Activated CD8-positive, alpha-beta memory T cell treated with anti-CD3 and anti-CD28 coated beads for 36 hours (primary cell): ENCODE measurements around the gene HIPK2. TPM values are rescaled to one million over a fixed set of nuclear protein-coding genes. Genes with fewer than 3 reads are reported as not detected.

Source experiments
- CTCF ChIA-PET: fragments of 350-600 bp; sonication (Branson Sonifier 250); formaldehyde crosslinking; loops from one replicate; lab custom pipeline; 2021; ENCODE audit warnings: antibody characterized with exemption; lab: Charles Lee
- POLR2A ChIA-PET: fragments of 350-600 bp; sonication (Branson Sonifier 250); formaldehyde crosslinking; loops from one replicate; lab custom pipeline; 2021; ENCODE audit warnings: antibody characterized with exemption; lab: Charles Lee
- total RNA-seq, 2 experiments: library from RNA; stranded (reverse); gene quantifications; one replicate each; pipeline ENCODE4 v1.2.3, GENCODE V29; 2021

The HIPK2 gene
- total RNA-seq, 2 experiments from 2014 or later: 18.7 to 19.9 TPM

DNA sequence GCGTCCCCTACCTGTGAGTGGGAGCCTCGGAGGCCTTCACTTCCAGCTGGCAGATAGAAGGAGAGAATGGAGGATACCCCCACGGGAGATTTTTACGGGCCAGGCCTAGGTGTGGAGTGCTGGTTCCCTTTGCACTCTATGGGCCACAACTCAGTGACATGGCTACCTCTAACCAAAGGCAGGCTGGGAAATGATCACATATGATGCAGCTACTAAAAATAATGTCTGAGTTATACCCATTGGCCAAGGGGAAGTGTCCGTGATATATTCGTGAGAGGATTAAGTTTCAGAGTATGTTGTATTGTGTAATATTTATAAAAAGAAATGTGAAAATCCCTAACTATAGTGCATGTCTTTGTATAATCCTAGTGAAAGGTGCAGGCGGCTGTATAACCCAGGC is 13.5 kb upstream of the HIPK2 start:
- CTCF ChIA-PET: no interaction called here
- POLR2A ChIA-PET: no interaction called here

DNA sequence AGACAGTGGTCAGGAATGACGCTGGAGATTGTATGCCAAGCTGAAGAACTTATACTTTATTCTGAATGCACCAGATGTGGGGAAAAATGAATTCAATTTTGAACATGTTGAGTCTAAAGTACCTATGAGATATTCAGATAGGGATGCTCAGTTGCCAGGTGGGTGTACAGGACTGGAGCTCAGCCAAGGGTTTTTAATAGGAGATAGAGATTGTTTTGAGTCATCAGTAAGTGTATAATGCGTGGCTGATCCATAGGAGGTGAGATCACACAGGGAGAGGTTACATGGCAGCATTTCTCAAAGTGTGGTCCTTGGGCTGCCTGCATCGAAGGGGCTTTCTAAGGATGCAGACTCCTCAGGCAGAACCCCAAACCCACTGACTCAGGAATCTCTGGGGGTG is 6.8 kb upstream of the HIPK2 start:
- ChIA-PET CTCF (no interaction called here), POLR2A (no interaction called here)

GRCh38 chr7:139783647-139784385 is 6.0 kb upstream of the HIPK2 start:
- ChIA-PET CTCF (no interaction called here), POLR2A (no interaction called here)

- ChIA-PET CTCF (interaction anchor here (1.6 kb wide), 1 partner anchor 137 kb away, joined by 3 read pairs; no protein-coding TSS in a partner anchor), POLR2A (no interaction called here)
Observed at GRCh38 chr7:139782932-139783331, 5.1 kb upstream of the HIPK2 start.

DNA sequence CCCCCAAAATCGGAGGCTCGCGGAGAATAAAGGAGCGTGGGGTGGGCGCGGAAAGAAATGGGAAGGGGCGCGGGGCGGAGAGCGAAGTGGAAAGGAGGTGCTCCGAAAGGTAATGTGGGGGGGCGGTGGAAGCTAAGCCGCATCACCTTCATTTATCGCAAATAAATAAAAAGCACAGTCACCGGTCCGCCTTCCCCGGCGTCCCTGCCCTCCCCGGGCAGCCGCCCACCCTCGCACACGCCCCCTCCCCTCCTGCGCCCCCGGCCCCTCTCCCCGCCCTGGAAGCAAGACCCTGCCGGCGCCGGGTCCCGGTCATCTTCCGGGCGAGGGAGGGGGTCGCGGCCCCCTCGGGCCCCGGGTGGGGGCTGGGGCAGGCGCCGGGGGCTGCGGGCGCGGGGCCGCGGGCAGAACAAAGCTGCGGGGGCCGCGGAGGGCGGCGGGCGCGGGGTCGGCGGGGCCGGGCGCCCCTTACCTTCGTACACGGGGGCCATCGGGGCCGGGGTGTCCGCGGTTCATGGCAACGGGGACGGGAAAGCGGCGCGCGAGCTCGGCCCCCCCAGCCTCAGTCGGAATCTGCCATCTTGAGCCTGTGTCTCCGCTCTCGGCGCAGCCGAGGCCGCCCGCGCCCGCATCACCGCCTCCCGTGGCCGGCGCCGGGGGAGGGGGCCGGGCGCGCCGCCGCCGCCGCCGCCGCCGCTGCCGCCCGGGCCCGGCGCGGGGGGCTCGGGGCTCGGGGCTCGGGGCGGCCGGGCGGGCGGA is 486 bp downstream of the HIPK2 start:
- ChIA-PET POLR2A (interaction anchor here (0.6 kb wide), 1 partner anchor 107 kb away, joined by 3 read pairs; no protein-coding TSS in a partner anchor), CTCF (no interaction called here)

GRCh38 chr7:139776486-139777132 is 1.2 kb downstream of the HIPK2 start:
- POLR2A ChIA-PET: no interaction called here

DNA sequence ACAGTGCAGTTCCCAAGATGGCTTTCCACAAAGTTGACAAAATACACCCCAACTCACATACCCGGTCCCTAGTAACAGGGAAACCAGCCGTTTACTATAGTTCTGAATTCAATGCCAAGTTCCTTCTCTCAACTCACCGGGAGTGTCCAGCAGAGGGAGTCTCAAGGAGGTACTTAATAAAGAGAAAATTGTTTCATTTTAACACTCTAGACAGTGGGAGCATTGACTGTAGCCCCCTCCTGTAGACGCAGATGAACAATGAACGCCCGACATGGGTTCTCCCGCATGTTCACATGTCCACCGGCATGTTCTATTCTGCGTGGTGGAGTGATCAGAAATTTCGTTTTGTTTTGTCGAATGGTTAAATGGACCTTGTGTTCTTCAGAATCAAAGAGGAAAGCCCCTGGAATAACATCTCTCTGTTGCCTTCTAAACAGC is 1.9 kb downstream of the HIPK2 start:
- POLR2A ChIA-PET: no interaction called here
- CTCF ChIA-PET: no interaction called here

More at GRCh38 chr7:139776486-139777132, 1.2 kb downstream of the HIPK2 start:
- CTCF ChIA-PET: no interaction called here

DNA sequence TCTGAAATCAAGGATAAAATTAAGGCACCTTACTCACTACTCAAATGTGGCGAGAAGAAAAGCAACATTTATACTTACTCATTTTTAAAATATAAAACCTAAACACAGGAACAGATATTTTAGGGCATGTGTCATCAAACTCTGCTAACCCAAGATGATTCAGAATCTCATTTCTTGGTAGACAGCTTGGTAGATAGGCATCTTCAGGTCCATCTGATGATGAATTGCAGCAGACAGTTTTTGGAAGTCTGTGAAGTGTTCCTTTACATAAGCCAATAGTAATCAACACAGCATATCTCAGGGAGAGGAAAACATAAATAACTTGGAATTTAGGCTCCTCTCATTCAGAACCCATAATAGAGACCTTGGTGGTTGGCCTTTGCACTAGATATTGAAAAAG is 3.4 kb downstream of the HIPK2 start:
- POLR2A ChIA-PET: interaction anchor here (0.6 kb wide), 1 partner anchor 93 kb away, joined by 4 read pairs; no protein-coding TSS in a partner anchor
- CTCF ChIA-PET: no interaction called here

DNA sequence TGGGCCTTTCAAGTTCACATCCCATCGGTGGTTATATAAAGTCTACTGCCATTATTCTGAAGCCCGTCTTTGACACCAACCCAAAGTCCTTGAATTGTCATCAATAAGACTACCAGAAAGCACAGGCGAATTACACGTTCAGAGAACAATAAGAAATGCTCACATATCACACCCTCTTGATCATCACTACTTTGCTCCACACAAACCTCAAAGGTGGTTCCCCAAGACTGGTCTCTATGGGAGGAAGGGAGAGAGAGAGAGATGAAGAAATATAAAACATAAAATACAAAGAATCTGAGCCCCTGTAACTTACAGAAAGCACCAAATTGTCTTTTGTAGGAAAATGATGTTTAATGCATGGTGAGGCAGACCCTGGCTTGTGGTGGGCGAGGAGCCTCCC is 4.4 kb downstream of the HIPK2 start:
- CTCF ChIA-PET: interaction anchor here (2.5 kb wide), 1 partner anchor 127 kb away, joined by 9 read pairs; no protein-coding TSS in a partner anchor
- POLR2A ChIA-PET: no interaction called here

DNA sequence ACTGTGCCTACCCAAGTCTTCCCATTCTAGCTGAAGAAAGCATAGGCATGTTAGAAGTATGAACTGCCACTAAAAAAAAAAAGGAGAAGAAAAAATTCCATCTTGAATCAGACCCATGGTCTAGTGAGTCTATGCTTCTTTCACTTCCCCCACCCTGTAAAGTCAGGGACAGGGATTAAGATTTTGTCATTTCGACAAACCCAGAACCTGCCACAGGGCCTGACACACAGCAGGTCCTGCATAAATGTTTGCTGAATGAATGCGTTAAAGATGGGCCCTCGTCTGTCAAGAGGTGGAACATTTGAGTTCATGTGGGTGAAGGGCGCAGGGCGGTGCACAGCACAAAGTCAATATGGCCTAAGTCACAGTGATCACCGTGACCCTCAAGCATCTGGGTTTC is 4.9 kb downstream of the HIPK2 start:
- CTCF ChIA-PET: interaction anchor here (2.5 kb wide), 1 partner anchor 127 kb away, joined by 9 read pairs; no protein-coding TSS in a partner anchor
- POLR2A ChIA-PET: no interaction called here

DNA sequence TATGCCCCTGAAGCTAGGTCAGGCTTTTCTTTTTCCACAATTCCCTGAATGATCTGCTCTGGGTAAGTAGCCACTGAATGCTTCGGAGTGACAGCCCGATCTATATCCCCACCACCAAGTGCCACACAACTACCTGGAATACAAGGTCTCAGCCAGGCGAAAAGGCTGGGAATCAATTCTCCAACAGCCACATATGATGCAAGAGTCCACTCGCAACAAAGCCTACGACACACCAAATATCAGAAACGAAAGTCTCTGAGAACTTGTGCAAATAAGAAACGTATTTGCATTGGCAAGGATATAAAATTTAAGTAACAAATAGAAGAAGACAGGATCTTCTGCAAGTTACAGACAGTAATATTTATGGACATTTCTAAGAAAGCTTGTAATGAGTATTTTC is 5.7 kb downstream of the HIPK2 start:
- CTCF ChIA-PET: interaction anchor here (2.5 kb wide), 1 partner anchor 126 kb away, joined by 9 read pairs; no protein-coding TSS in a partner anchor
- POLR2A ChIA-PET: no interaction called here

DNA sequence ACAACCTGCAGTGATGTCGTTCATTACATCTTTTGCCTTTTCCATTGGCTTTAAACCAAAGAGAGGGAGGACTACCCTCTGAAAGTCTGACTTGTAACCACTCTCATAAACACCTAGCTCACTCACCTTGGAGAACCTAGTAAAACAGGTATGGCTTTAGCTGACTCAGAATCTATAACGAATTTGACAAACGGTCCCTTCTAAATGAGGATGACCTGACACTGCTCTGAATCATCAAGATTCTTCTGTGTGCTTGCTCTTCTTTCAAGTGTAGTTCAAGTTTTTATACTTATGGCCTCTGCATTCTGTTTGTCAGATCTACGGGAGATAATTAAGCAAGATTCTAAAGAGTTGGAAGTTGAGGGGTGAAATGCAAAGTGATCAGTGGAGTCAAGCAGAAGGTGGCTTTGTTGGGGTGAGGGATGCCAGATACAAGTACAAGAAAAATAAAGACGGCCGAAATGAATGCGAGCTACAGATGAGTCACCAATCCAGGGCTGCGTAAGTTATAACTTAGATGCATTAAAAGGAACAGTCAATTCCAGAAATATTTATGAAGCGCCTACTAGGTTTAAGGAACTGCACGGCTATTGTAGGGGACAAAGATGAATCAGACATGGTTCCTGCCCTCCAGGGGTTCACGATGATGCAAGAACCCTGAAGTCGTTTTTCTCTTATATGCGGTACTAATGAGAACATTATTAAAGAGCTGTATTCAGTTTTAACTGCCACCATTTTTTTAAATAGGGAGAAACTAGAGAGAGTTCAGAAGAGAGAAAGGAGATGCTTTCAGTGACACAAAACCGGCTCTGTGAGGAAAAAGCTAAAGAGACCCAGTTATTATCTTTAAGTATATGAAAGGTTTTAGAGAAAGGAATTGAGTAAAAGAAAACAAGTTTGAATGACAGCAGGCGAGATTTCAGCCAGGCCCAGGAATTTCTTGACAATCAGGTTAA is 6.5 kb downstream of the HIPK2 start:
- ChIA-PET CTCF (interaction anchor here (1.0 to 2.5 kb wide), 2 partner anchors 109 to 125 kb away, joined by 3 to 9 read pairs; no protein-coding TSS in a partner anchor), POLR2A (no interaction called here)

GRCh38 chr7:139769761-139770160 is 8.0 kb downstream of the HIPK2 start:
- ChIA-PET CTCF (no interaction called here), POLR2A (no interaction called here)

DNA sequence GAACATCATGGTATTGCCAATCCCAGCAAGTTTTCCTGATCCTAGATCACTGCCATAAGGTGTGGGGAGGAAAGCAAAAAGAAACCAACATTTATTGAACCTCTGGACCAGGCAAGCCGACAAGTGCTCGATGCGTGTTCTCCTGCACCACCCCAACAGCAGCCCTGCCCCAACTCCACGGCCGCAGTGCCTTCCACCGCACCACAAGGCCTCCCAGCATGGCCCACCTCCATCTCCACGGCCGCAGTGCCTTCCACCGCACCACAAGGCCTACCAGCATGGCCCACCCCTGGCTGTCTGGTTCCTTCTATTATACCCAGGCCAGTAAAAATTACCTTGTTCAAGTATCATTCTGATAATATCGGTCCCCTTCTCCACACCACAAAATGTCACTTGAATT is 8.7 kb downstream of the HIPK2 start:
- CTCF ChIA-PET: no interaction called here
- POLR2A ChIA-PET: no interaction called here

DNA sequence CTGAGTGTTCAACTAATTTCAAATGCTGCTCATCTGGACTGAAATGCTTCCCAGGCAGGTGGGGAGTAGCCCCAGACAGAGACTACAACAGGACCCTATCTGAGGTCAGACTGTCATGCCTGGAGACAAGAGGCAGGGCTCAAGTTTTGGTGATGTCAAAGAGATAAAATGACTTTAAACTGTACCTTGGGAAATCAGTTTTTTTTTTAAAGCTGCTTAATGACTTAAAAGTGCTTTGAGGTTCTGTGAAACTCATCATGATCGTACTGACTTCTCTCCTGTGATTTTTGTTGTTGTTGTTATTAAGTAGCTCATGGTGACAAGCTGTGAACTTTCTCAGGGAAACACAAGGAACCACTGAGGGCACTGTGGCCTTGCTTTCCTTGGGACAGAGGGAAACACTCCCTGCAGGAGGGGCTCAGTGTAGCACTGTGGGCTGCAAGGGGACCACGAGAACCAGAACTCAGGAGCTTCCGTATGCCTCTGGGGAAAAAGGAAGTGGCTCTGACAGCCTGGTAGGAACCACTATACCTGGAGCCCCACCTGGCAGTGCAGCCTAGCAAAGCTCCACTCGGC is 9.5 kb downstream of the HIPK2 start:
- ChIA-PET CTCF (interaction anchor here (0.8 kb wide), 1 partner anchor 10 kb away, joined by 4 read pairs; no protein-coding TSS in a partner anchor), POLR2A (interaction anchor here (0.5 kb wide), 1 partner anchor 94 kb away, joined by 3 read pairs; no protein-coding TSS in a partner anchor)

DNA sequence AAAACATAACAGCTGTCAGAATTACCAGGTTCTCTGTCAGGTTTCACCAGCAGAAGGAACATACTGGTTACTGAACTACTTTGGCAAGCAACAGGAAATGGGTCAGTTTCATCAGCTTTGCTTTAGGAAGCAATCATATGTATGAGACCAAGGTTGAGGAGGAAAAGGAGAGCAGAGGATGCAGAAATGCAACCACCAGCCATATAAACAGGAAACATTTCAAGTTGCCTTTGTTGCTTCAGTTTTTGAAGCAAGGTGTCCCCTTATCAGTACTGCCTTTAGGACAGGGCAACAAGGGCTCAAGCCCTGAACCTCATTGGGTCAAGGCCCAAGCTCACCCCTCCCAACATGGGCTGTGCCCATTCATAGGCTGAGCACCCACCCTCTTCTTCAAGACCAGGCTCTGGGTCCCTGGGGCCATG is 10.2 kb downstream of the HIPK2 start:
- ChIA-PET POLR2A (interaction anchor here (0.6 kb wide), 1 partner anchor 84 kb away, joined by 3 read pairs; no protein-coding TSS in a partner anchor), CTCF (no interaction called here)

DNA sequence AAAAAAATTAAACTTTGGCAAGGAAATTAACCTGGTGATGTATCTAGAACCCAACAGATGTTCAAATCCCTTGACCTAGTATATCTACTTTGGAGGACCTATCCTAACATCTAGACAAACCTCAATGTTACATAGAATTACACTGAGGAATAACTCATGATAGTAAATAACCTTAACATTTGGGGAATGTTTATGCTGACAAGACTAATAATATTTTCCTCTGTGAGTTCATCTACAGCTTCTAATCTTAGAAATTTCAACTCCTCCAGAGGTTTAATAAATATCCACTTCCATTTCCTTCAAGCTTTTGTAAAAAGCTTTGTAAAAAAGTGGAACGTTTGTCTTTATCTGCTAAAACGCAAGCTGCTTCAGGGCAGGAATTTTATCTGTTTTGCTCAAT is 12.7 kb downstream of the HIPK2 start:
- POLR2A ChIA-PET: no interaction called here
- CTCF ChIA-PET: interaction anchor here (0.6 kb wide), 1 partner anchor 157 kb away, joined by 3 read pairs; no protein-coding TSS in a partner anchor

DNA sequence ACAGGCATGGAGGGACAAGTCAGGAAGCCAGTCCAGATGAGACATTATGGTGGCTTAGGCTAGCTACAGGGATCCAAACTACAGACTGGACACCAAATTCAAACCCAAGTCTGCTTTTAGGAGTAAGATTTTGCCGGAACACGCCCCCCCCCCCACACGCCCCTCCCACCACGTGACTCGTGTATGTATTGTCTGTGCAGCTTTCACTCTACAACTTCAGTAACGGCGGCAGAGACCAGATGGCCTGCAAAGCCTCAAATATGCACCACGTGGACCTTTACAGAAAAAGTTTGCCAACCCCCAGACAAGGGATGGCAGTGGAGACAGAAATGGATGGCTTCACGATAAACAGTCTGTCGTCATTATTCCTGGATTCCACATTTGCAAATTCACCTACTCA is 14.5 kb downstream of the HIPK2 start:
- POLR2A ChIA-PET: no interaction called here
- CTCF ChIA-PET: no interaction called here
